Dermis blood vessel endothelial cell (primary cell): ENCODE data around the gene NPAS3. TPM values are rescaled to one million over a fixed set of nuclear protein-coding genes. Genes with fewer than 3 reads are reported as not detected.

Source experiments
- DNase-seq: peaks from one replicate; pipeline ENCODE4 v3.0.0; 2010
- total RNA-seq: library from RNA; depleted of rRNA; stranded (reverse); fragments of >200 nt; gene quantifications from 2 replicates; pipeline ENCODE4 v1.2.3, GENCODE V29; 2014

NPAS3 gene
- total RNA-seq, 1 donor from 2014 or later: not detected

- DNase-seq: no peak
Observed at GRCh38 chr14:33486332-33486890, 547.7 kb downstream of the NPAS3 start.

DNA sequence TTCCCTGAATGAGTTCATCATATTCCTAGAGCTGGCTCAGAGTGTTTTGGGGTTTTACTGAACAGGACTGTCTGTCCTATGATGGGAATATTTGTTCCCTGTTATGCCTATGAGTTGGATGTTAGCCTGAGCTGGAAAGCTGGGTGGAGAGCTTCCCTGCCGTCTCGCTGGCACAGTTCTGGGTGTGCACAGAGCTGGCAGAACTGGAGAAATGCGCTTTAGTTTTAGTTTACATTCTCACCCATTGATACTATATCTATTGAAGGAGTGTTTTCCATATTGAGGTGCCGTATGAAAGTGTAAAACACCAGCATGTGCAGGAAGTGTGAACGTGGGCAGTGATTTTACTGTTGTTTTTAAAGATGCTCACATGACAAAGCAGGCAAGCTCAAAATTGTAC lies 549.9 kb downstream of the NPAS3 start:
- no peak for DNase-seq

DNA sequence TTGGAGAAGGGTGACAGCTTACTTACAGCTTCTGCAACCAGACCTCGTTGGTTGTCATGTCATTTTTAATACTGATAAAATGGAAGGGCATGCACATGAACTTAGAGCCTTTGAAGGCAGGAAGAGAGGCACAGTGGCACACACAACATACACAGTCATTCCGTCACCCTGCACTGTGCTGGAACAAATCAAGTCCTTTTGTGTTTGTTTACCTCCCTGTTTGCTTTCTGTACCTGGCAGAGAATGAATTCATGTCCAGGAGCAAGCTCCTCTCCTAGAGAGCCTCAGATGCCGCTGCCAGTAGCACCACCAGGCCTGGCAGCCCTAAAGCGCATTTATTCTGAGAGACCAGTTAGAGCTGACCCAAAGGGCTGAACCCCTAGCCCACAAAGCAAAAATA lies 551.9 kb downstream of the NPAS3 start:
- no peak for DNase-seq

GRCh38 chr14:33491112-33491511 lies 552.4 kb downstream of the NPAS3 start:
- DNase-seq: no peak

DNA sequence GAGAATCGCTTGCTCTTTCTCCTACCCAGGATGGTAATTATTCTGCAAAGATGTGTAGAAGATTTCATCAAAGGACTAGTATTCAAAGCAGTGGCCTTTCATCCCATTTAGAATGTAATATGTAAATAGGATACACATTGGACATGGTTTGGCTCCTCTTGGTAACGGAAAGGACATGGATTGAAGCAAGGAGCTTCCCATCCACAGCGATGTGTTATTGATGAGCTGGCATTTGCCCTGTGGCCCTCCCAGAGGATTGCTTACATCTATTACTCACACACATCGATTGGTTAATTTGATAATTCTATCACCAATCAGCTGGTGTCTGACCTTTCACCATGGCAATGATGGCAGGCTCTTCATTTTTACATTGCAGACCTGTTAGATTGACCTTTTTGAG lies 553.8 kb downstream of the NPAS3 start:
- DNase-seq: no peak

- no peak for DNase-seq
Observed at GRCh38 chr14:33493266-33493665, 554.6 kb downstream of the NPAS3 start.

- no peak for DNase-seq
Observed at GRCh38 chr14:33493990-33494389, 555.3 kb downstream of the NPAS3 start.

DNA sequence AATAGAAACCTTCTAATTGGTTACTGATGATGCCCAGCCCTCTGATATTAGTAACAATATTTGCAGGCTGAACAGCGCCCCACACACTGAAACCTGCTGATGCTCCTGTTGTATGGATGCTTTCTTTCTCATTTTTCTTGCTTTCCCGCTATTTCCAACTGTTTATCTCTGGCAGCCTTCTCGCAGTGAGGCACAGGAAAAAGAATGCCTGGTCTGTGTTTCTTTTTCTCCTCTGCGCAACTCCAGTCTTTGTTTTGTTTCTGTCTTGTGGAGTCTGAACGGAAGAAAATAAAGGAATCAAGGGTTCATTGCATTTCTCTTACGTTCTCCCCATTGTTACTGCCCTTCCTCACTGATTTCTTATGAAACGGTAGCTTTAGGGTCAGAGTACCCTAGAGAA lies 561.0 kb downstream of the NPAS3 start:
- no peak for DNase-seq

DNA sequence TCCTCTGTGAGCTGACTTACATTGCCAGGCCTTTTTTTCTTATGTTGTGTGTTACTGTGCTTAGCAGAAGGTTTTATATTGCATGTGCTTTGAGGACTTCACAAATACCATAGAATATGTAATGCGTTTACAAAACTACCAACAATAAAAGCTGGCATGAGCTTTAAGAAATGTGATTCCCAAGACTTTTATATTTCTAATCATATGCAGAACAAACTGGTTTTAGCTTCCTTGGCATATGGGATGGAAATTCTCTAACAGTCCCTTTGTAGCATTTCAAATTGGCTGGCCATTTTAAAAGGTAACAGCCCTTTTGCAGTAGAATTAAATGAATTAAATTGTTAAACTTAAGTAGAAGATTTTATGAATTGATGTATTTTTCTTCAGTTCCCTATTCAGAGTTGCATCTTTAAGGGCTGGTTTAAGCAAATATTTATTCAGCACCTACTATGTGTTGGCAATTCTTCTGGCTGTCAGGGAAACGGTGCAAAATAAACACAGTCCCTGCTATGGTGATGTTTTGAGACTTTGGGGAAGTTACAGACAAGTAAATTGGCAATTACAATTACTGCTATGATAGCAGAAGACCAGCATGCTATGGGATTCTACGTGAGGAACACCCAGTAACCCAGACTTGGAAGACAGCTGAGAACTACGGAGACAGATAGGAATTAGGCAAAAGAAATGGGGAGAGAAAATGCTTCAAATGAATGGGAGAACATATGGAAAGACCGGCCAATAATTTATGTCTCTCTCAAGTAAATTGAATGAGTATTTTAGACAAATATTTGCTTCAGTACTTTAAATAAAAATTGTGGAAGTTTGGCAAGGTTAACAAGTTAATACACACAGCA lies 565.8 kb downstream of the NPAS3 start:
- DNase-seq: no peak

GRCh38 chr14:33505266-33505962 lies 566.7 kb downstream of the NPAS3 start:
- no peak for DNase-seq

GRCh38 chr14:33505963-33506329 lies 567.3 kb downstream of the NPAS3 start:
- DNase-seq: no peak

DNA sequence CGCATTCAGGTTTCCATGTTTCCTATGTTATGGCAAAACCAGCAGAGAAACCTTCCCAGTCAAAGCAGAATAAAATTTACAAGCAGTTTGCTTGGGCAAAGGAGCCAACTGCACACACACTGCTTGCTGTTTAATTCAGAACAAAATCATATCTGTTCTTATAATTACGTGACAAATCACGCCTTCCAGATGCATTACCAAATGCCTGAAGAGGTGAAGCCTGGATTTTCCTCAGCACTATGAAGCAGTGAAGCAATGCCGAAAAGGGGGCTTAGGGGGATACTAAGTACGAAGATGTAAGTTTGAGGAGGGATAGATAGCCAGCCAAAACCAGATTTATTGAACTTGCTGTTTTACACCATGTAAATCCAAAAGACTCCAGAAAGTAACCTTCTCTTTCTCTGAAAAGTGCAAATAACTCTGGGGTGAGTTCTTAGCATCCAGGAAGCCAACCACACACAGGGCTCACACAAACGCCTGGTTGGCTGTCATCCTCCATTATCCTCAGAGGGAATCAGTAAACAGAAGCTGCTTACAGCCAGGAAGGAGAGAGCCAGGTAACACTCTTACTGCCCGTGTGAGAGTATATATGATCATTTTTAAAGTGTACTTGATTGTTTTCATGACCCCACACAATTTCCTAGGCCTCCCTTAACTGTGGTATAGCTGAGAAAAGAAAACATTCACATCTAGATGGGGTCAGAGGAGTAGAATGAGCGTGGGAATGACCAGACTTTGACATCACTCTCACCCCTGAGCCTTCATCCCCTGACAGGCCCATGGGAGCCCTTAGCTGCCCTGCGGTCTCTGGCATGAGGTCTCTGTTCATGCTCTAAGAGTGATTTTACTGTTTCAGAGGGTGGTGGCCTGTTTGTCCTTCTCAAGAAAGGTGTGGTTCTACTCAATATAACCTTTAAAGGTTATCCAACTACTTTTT lies 569.7 kb downstream of the NPAS3 start:
- DNase-seq: no peak

GRCh38 chr14:33509454-33509853 lies 570.8 kb downstream of the NPAS3 start:
- DNase-seq: no peak

DNA sequence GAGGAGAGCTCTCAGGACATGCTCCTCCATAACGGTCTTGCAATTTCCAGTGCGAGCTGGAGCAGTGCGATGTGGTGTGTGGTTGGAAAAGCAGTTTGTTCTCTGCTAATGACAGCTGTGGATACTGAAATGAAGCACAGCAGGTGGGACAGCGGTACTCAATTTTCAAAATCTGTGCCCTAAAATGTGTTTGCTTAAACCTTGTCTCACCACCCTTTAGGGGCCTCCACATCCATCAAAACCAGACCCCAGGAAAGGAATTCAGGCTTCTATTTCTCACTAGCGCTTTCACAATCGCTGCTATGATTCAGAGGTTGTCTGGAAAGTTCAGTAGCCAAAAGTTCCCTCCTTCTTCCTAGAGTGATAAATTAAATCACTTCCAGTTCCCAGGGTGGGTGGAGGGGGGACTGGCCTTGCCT lies 571.4 kb downstream of the NPAS3 start:
- peak; percentile 32 for DNase-seq

GRCh38 chr14:33510991-33511390 lies 572.3 kb downstream of the NPAS3 start:
- DNase-seq: no peak

GRCh38 chr14:33511851-33512640 lies 573.4 kb downstream of the NPAS3 start:
- DNase-seq: no peak

DNA sequence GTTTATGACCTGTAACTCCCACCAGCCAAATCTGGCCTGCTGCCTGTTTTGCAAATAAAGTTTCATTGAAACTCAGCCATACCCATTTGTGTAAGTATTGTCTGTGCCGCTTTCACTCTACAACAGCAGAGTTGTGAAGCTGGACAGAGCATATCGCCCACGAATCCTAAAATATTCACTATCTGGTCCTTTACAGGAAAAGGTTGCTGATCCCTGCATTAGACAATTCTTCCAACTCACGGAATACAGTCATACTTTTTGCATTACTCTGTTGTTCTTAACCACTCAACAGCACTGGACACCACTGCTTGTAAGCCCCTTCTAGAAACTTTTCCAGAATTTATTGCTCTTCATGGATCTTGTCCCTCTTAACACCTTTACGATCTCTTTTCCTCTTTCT lies 576.8 kb downstream of the NPAS3 start:
- DNase-seq: no peak

DNA sequence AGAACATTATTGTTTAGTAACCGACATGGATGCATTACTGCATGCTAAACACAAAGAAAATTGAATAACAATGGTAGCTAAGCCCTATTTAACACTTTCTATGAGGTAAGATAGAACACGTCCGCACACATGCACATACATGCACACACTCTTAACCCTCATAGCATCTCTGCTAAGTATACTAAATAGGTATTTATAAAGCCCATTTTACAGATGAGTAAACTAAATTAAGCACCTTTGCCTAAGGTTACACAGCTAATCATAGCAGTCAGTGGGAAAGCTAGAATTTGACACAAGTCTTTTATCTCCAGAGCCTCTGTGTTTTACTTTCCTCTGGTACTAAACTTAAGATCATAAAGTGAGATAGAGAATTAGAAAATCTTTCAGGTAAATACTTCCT lies 577.2 kb downstream of the NPAS3 start:
- DNase-seq: no peak

- DNase-seq: no peak
Observed at GRCh38 chr14:33516898-33517436, 578.3 kb downstream of the NPAS3 start.

DNA sequence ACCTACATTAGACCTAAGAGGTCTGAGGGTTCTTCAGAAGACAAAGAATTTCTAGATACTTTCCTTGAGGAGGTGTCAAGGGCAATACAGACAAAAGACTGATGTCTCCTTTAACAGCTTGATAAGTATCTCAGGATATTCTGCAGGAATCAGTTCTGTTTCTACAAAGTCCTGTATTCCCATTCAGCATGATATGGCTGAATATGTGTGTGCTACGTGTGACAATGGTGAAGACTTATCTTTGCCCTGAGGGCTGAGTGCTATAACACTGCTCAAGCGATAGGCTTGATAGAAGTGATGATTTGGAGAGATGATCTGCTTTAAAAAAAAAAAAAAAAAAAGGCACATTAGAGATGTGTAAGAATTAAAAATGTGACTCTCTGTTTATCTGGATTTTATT lies 582.5 kb downstream of the NPAS3 start:
- no peak for DNase-seq

- no peak for DNase-seq
Observed at GRCh38 chr14:33524244-33524643, 585.6 kb downstream of the NPAS3 start.

- DNase-seq: peak; percentile 55
Observed at GRCh38 chr14:33525626-33526025, 586.9 kb downstream of the NPAS3 start.
